ENCODE data around the gene RAB34. TPM values are rescaled to one million over a fixed set of nuclear protein-coding genes. Genes with fewer than 3 reads are reported as not detected.

Gene RAB34
- total and polyA plus RNA-seq, 9 of the 15 experiments (the other 6 are each of a cell fraction or from before 2014, with no cell fraction given) = 0.07 to 3.8 (median 0.46) TPM; not detected in 1

DNA sequence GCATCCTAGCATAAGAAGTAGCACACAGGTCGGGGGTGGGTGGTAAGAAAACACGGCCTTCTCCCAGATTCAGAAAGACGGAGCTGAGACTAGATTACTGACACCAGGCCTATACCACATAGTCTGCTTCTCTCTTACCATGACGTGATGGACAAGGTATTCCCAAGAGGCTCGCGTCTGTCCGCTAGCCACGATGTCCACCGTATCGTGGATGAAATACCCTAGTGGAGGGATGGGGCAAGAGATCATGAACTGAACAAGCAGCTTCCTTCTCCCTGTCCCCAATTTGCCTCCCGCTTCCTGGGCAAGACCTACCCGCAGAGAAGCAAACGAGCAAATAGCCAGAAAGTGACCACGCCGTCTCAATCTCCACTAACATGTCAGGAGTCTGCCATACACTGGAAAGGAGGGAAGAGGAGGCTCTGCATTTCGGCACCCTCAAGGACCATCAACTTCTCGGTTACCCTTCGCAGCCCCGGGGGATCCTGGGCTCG, 7.5 kb upstream of the RAB34 start (continued):
- TF ChIP-seq RFX7 (CRISPR knock-in tag; IDR thresholded peaks at IDR 0.05) (peak; percentile 56), SMAD3 (CRISPR knock-in tag; conservative IDR thresholded peaks at IDR 0.05) (no peak; the same call in 1 of the 2 replicates), PRMT5 (CRISPR knock-in tag; IDR thresholded peaks at IDR 0.05) (peak; percentile 38; the same call in 1 of the 2 replicates), EWSR1 (IDR thresholded peaks at IDR 0.05; ENCODE audit: borderline replicate concordance, low read depth, partially characterized antibody) (no peak), ZBED1 (IDR thresholded peaks at IDR 0.05) (peak; percentile 21), KAT7 (CRISPR knock-in tag; IDR thresholded peaks at IDR 0.05; ENCODE audit: borderline replicate concordance) (peak; percentile 95; the same call in 1 of the 2 replicates), ELF2 (CRISPR knock-in tag; IDR thresholded peaks at IDR 0.05) (0 out of 2 replicates have a peak, but pooled peaks have one; percentile 59), TEAD1 (CRISPR knock-in tag; IDR thresholded peaks at IDR 0.05) (0 out of 4 replicates have a peak, but pooled peaks of 1 of the 2 experiments have one; percentile 57), CGGBP1 (CRISPR knock-in tag; IDR thresholded peaks at IDR 0.05) (peak; percentile 47; the same call in 1 of the 2 replicates), ZNF551 (CRISPR knock-in tag; IDR thresholded peaks at IDR 0.05) (peak; percentile 7; the same call in 1 of the 2 replicates), ZNF431 (CRISPR knock-in tag; IDR thresholded peaks at IDR 0.05) (0 out of 2 replicates have a peak, but pooled peaks have one; percentile 40), E2F8 (IDR thresholded peaks at IDR 0.05; ENCODE audit: low read depth, partially characterized antibody) (peak; percentile 55), GABPB1 (CRISPR knock-in tag; IDR thresholded peaks at IDR 0.05) (no peak), ZNF830 (CRISPR knock-in tag; IDR thresholded peaks at IDR 0.05) (peak; percentile 71; the same call in 1 of the 2 replicates), ZNF175 (CRISPR knock-in tag; IDR thresholded peaks at IDR 0.05; ENCODE audit: low read depth) (no peak)
- TF ChIP-seq, protein P1, sequence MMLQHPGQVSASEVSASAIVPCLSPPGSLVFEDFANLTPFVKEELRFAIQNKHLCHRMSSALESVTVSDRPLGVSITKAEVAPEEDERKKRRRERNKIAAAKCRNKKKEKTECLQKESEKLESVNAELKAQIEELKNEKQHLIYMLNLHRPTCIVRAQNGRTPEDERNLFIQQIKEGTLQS (IDR thresholded peaks at IDR 0.05) = no peak
- TF ChIP-seq, protein P1 (CRISPR knock-in tag; conservative IDR thresholded peaks at IDR 0.05) = peak; percentile 92
- TF ChIP-seq, protein P2, sequence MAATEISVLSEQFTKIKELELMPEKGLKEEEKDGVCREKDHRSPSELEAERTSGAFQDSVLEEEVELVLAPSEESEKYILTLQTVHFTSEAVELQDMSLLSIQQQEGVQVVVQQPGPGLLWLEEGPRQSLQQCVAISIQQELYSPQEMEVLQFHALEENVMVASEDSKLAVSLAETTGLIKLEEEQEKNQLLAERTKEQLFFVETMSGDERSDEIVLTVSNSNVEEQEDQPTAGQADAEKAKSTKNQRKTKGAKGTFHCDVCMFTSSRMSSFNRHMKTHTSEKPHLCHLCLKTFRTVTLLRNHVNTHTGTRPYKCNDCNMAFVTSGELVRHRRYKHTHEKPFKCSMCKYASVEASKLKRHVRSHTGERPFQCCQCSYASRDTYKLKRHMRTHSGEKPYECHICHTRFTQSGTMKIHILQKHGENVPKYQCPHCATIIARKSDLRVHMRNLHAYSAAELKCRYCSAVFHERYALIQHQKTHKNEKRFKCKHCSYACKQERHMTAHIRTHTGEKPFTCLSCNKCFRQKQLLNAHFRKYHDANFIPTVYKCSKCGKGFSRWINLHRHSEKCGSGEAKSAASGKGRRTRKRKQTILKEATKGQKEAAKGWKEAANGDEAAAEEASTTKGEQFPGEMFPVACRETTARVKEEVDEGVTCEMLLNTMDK (IDR thresholded peaks at IDR 0.05; ENCODE audit: borderline replicate concordance, insufficient read depth, low read depth, low read length, poor library complexity, severe bottlenecking) = peak; percentile 60
- TF ChIP-seq, protein P3, sequence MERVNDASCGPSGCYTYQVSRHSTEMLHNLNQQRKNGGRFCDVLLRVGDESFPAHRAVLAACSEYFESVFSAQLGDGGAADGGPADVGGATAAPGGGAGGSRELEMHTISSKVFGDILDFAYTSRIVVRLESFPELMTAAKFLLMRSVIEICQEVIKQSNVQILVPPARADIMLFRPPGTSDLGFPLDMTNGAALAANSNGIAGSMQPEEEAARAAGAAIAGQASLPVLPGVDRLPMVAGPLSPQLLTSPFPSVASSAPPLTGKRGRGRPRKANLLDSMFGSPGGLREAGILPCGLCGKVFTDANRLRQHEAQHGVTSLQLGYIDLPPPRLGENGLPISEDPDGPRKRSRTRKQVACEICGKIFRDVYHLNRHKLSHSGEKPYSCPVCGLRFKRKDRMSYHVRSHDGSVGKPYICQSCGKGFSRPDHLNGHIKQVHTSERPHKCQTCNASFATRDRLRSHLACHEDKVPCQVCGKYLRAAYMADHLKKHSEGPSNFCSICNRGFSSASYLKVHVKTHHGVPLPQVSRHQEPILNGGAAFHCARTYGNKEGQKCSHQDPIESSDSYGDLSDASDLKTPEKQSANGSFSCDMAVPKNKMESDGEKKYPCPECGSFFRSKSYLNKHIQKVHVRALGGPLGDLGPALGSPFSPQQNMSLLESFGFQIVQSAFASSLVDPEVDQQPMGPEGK (CRISPR knock-in tag; IDR thresholded peaks at IDR 0.05; ENCODE audit: borderline replicate concordance) = peak; percentile 73
